GM12878 (cell line): ENCODE results near the gene FOXO3.

ENCODE experiments used
- ATF2 ChIP-seq: IDR thresholded peaks from 2 replicates; pipeline ENCODE4 v1.6.1; 2012; ENCODE audit warnings: low read length, inconsistent platforms
- CTCF ChIP-seq, 3 experiments: IDR thresholded peaks in 2 of 3; conservative IDR thresholded peaks in 1 of 3; 2 replicates each; pipeline ENCODE4 v1.5.1; 2011; ENCODE audit warnings: low read depth in 3 of 3, low read length in 3 of 3, mild to moderate bottlenecking in 3 of 3, control low read depth in 2 of 3, moderate library complexity in 2 of 3, inconsistent platforms in 1 of 3, mixed read lengths in 1 of 3; ENCODE audit not compliant: control insufficient read depth in 2 of 3, insufficient read depth in 1 of 3; ENCODE audit errors: extremely low read depth in 1 of 3
- EGR1 ChIP-seq, 2 experiments: IDR thresholded peaks; 1 replicate in 1 of 2; 2 replicates in 1 of 2; pipeline ENCODE4 v1.6.1; 2011 to 2012; ENCODE audit warnings: low read depth in 2 of 2, low read length in 2 of 2, borderline replicate concordance in 1 of 2, mild to moderate bottlenecking in 1 of 2, moderate library complexity in 1 of 2
- FOXM1 ChIP-seq: IDR thresholded peaks from 2 replicates; pipeline ENCODE4 v1.6.1; 2012; ENCODE audit warnings: low read depth, mild to moderate bottlenecking, inconsistent platforms, low read length, moderate library complexity
- GABPA ChIP-seq: IDR thresholded peaks from 2 replicates; pipeline ENCODE4 v1.6.1; 2014; ENCODE audit warnings: antibody characterized with exemption, low read depth, mild to moderate bottlenecking, inconsistent platforms
- NKRF ChIP-seq: fragments of 450-650 bp; conservative IDR thresholded peaks from 2 replicates; pipeline ENCODE4 v1.6.1; 2017; ENCODE audit warnings: mild to moderate bottlenecking, moderate library complexity
- NR2C2 ChIP-seq: IDR thresholded peaks from 2 replicates; pipeline ENCODE4 v1.6.1; 2011; ENCODE audit warnings: borderline replicate concordance, low read depth; ENCODE audit not compliant: control insufficient read depth, insufficient read length
- PKNOX1 ChIP-seq: fragments of 450-650 bp; IDR thresholded peaks from 2 replicates; pipeline ENCODE4 v1.6.1; 2016; ENCODE audit warnings: mild to moderate bottlenecking
- POLR2A ChIP-seq: IDR thresholded peaks from 2 replicates; pipeline ENCODE4 v1.6.1; 2011; ENCODE audit warnings: low read depth, mild to moderate bottlenecking, low read length
- POLR2AphosphoS5 ChIP-seq: IDR thresholded peaks from 2 replicates; pipeline ENCODE4 v1.6.1; 2011; ENCODE audit warnings: mild to moderate bottlenecking, low read length, inconsistent platforms
- USF2 ChIP-seq: IDR thresholded peaks from 2 replicates; pipeline ENCODE4 v1.6.1; 2011; ENCODE audit warnings: low read depth, low read length, improper control_type of control experiment, borderline replicate concordance
- ZNF24 ChIP-seq: fragments of 450-650 bp; IDR thresholded peaks from 2 replicates; pipeline ENCODE4 v1.6.1; 2017; ENCODE audit warnings: antibody characterized with exemption, mild to moderate bottlenecking
- ZZZ3 ChIP-seq: IDR thresholded peaks from 2 replicates; pipeline ENCODE4 v1.6.1; 2011; ENCODE audit warnings: low read depth; ENCODE audit not compliant: control insufficient read depth, insufficient read length

GRCh38 chr6:108716801-108717791 is 156.4 kb downstream of the FOXO3 start:
- TF ChIP-seq EGR1 (IDR thresholded peaks at IDR 0.05; ENCODE audit: borderline replicate concordance in 1 of 2, low read depth in 2 of 2, low read length in 2 of 2) (no peak), POLR2A (no peak), NKRF (no peak), FOXM1 (no peak), ZZZ3 (no peak), GABPA (no peak), ATF2 (no peak), NR2C2 (no peak), POLR2AphosphoS5 (no peak), CTCF (IDR thresholded peaks at IDR 0.05 in 2 of 3, conservative IDR thresholded peaks at IDR 0.05 in 1 of 3; ENCODE audit: control insufficient read depth in 2 of 3, extremely low read depth in 1 of 3, insufficient read depth in 1 of 3, low read depth in 3 of 3, low read length in 3 of 3) (no peak), USF2 (no peak), PKNOX1 (no peak), ZNF24 (no peak)
